GM12892 (cell line): ENCODE measurements around the gene KLK8.

Experiments
- POLR2A ChIP-seq: IDR thresholded peaks from 2 replicates; pipeline ENCODE4 v1.6.1; 2011; ENCODE audit warnings: low read depth, low read length, control low read depth
- POLR2AphosphoS5 ChIP-seq: IDR thresholded peaks from 2 replicates; pipeline ENCODE4 v1.6.1; 2011; ENCODE audit warnings: low read depth, low read length, control low read depth
- TAF1 ChIP-seq: IDR thresholded peaks from 2 replicates; pipeline ENCODE4 v1.6.1; 2011; ENCODE audit warnings: low read depth, mild to moderate bottlenecking, control low read depth, low read length, borderline replicate concordance

GRCh38 chr19:51002089-51002532, 707 bp upstream of the KLK8 start:
- no peak for TF ChIP-seq POLR2AphosphoS5
- TF ChIP-seq POLR2A = no peak
- TF ChIP-seq TAF1 = no peak
